Lower leg skin (tissue), 3 donors: ENCODE measurements around the gene KRT80.

Source experiments
- POLR2A ChIP-seq, 2 donors: fragments of 450-650 bp; IDR thresholded peaks; one replicate each; pipeline ENCODE4 v1.6.1; 2016 to 2017; ENCODE audit warnings: antibody characterized with exemption in 2 of 2, mild to moderate bottlenecking in 1 of 2, moderate library complexity in 1 of 2
- TF ChIP-seq, protein P1 (sequence below), 3 donors: fragments of 450-650 bp; IDR thresholded peaks; one replicate each; pipeline ENCODE4 v1.5.1; 2016; ENCODE audit warnings: antibody characterized with exemption in 3 of 3, mild to moderate bottlenecking in 3 of 3, moderate library complexity in 2 of 3

DNA sequence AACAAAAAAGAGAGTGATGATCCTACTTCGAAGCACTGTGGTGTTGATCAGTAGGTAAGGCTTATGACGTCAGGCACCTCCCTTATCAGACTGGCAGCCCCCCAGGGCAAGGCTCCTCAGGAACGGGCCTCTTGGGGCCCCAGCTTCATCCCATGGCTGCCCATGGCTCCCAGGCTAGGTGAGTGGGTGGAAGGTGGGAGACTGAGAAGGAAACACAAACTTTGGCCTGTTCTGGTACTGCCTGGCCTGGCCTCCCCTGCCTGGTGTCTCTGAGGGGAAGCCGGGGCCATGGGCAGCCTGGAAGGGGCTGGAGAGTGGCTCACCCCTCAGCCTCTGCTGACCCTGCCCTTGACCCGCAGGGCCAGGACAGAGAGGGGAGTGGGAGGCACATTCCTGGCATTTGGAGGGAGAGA, 38.9 kb downstream of the KRT80 start:
- TF ChIP-seq, protein P1, sequence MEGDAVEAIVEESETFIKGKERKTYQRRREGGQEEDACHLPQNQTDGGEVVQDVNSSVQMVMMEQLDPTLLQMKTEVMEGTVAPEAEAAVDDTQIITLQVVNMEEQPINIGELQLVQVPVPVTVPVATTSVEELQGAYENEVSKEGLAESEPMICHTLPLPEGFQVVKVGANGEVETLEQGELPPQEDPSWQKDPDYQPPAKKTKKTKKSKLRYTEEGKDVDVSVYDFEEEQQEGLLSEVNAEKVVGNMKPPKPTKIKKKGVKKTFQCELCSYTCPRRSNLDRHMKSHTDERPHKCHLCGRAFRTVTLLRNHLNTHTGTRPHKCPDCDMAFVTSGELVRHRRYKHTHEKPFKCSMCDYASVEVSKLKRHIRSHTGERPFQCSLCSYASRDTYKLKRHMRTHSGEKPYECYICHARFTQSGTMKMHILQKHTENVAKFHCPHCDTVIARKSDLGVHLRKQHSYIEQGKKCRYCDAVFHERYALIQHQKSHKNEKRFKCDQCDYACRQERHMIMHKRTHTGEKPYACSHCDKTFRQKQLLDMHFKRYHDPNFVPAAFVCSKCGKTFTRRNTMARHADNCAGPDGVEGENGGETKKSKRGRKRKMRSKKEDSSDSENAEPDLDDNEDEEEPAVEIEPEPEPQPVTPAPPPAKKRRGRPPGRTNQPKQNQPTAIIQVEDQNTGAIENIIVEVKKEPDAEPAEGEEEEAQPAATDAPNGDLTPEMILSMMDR (IDR thresholded peaks at IDR 0.05): no peak
- no peak for TF ChIP-seq POLR2A (IDR thresholded peaks at IDR 0.05)
